SK-N-SH (cell line): Measurements from ENCODE around the gene ZNF213. TPM values are rescaled to one million over a fixed set of nuclear protein-coding genes. Genes with fewer than 3 reads are reported as not detected.

Source experiments
- CTCF ChIA-PET: fragments of 300-600, 350-600 bp; formaldehyde crosslinking; extraction: SDS; loops from one replicate; lab custom pipeline; 2021; lab: Yijun Ruan, JAX
- POLR2A ChIA-PET: fragments of 350-600 bp; sonication (Branson Sonifier 250); formaldehyde crosslinking; extraction: SDS; loops from one replicate; lab custom pipeline; 2020; ENCODE audit warnings: antibody characterized with exemption, inconsistent platforms; lab: Yijun Ruan, JAX
- DNase-seq: peaks from one replicate; pipeline ENCODE4 v3.0.0; 2012
- H2AFZ ChIP-seq: fragments of 200-600 bp; sonication (generic); 2 replicates; pipeline ENCODE4 v1.8.1; 2016; ENCODE audit warnings: antibody characterized with exemption, mild to moderate bottlenecking, low read depth
- H3F3A ChIP-seq: fragments of 200-600 bp; sonication (generic); replicated peaks from 2 replicates; pipeline ENCODE3; 2016; ENCODE audit warnings: antibody characterized with exemption, mild to moderate bottlenecking; ENCODE audit not compliant: insufficient read depth
- H3K27ac ChIP-seq, 2 experiments: fragments of 200-500 bp in 1 of 2; fragments of 200-600 bp in 1 of 2; sonication (Bioruptor generic) in 1 of 2; sonication (generic), shearing (Covaris generic) in 1 of 2; 2 replicates each; pipeline versions ENCODE4 v1.5.1 to v1.6.1; 2014 to 2016; ENCODE audit warnings: low read depth in 2 of 2, inconsistent platforms in 1 of 2, low read length in 1 of 2, mild to moderate bottlenecking in 1 of 2, mixed read lengths in 1 of 2
- H3K27me3 ChIP-seq: fragments of 200-600 bp; sonication (generic), shearing (Covaris generic); 2 replicates; pipeline ENCODE4 v1.6.1; 2016; ENCODE audit warnings: mixed run types; ENCODE audit not compliant: insufficient read depth
- H3K36me3 ChIP-seq, 2 experiments: fragments of 200-500 bp in 1 of 2; fragments of 200-600 bp in 1 of 2; sonication (Bioruptor generic) in 1 of 2; sonication (generic) in 1 of 2; replicated peaks in 1 of 2; 2 replicates each; pipeline versions ENCODE3 to v1.5.1; 2014 to 2016; ENCODE audit warnings: low read length in 1 of 2, mild to moderate bottlenecking in 1 of 2; ENCODE audit not compliant: insufficient read depth in 2 of 2, control insufficient read depth in 1 of 2
- H3K4me1 ChIP-seq, 2 experiments: fragments of 200-500 bp in 1 of 2; fragments of 200-600 bp in 1 of 2; sonication (Bioruptor generic) in 1 of 2; sonication (generic), shearing (Covaris generic) in 1 of 2; 2 replicates each; pipeline versions ENCODE4 v1.5.1 to v1.6.1; 2014 to 2016; ENCODE audit warnings: low read depth in 1 of 2, low read length in 1 of 2, mixed run types in 1 of 2; ENCODE audit not compliant: insufficient read depth in 2 of 2, control insufficient read depth in 1 of 2
- H3K4me2 ChIP-seq: fragments of 200-600 bp; sonication (generic), shearing (Covaris generic); 2 replicates; pipeline ENCODE4 v1.6.1; 2017; ENCODE audit warnings: mixed run types
- H3K4me3 ChIP-seq, 2 experiments: fragments of 200-500 bp in 1 of 2; fragments of 200-600 bp in 1 of 2; sonication (Bioruptor generic) in 1 of 2; sonication (generic), shearing (Covaris generic) in 1 of 2; 2 replicates each; pipeline versions ENCODE4 v1.5.1 to v1.8.1; 2014 to 2016; ENCODE audit warnings: low read depth in 2 of 2, inconsistent platforms in 1 of 2, low read length in 1 of 2, mild to moderate bottlenecking in 1 of 2, mixed read lengths in 1 of 2, moderate library complexity in 1 of 2
- H3K79me2 ChIP-seq: fragments of 200-600 bp; sonication (generic); 2 replicates; pipeline ENCODE4 v1.8.1; 2017; ENCODE audit warnings: mild to moderate bottlenecking; ENCODE audit not compliant: insufficient read depth
- H3K9ac ChIP-seq: fragments of 200-600 bp; sonication (generic); 2 replicates; pipeline ENCODE4 v1.6.1; 2017; ENCODE audit warnings: mixed run types
- H3K9me2 ChIP-seq: fragments of 200-600 bp; sonication (generic); 2 replicates; pipeline ENCODE4 v1.6.1; 2017; ENCODE audit warnings: mixed run types
- H3K9me3 ChIP-seq: fragments of 200-600 bp; sonication (generic); 2 replicates; pipeline ENCODE4 v1.6.1; 2017; ENCODE audit warnings: mixed run types, mild to moderate bottlenecking, moderate library complexity
- H4K20me1 ChIP-seq: fragments of 200-600 bp; sonication (generic); 2 replicates; pipeline ENCODE4 v1.6.1; 2017; ENCODE audit warnings: mild to moderate bottlenecking, mixed run types; ENCODE audit not compliant: insufficient read depth
- CHD2 ChIP-seq: fragments of 150-350 bp; IDR thresholded peaks from 2 replicates; pipeline ENCODE4 v1.6.1; 2018; ENCODE audit warnings: low read length; ENCODE audit not compliant: partially characterized antibody
- EP300 ChIP-seq, 2 experiments: IDR thresholded peaks; 2 replicates each; pipeline versions ENCODE4 v1.4.0 to v1.6.1; 2012; ENCODE audit warnings: borderline replicate concordance in 1 of 2, low read depth in 1 of 2, low read length in 1 of 2
- FOXJ3 ChIP-seq: sonication (generic); formaldehyde crosslinking; IDR thresholded peaks from 2 replicates; pipeline ENCODE4 v1.5.1; 2020; ENCODE audit warnings: mild to moderate bottlenecking, missing genetic modification reagents
- FOXM1 ChIP-seq: IDR thresholded peaks from 2 replicates; pipeline ENCODE4 v1.4.0; 2012; ENCODE audit warnings: low read depth, mild to moderate bottlenecking
- GABPA ChIP-seq: IDR thresholded peaks from 2 replicates; pipeline ENCODE4 v1.4.0; 2012; ENCODE audit warnings: low read depth, mild to moderate bottlenecking
- GATA2 ChIP-seq: sonication (generic); formaldehyde crosslinking; IDR thresholded peaks from 2 replicates; pipeline ENCODE4 v1.5.0; 2020; ENCODE audit warnings: mild to moderate bottlenecking, missing genetic modification reagents
- MEF2A ChIP-seq: IDR thresholded peaks from 2 replicates; pipeline ENCODE4 v1.4.0; 2012; ENCODE audit warnings: low read depth, borderline replicate concordance
- MXI1 ChIP-seq: IDR thresholded peaks from 2 replicates; pipeline ENCODE4 v1.6.1; 2012; ENCODE audit warnings: mild to moderate bottlenecking, low read depth, low read length, improper control_type of control experiment
- NFIC ChIP-seq: IDR thresholded peaks from 2 replicates; pipeline ENCODE4 v1.4.0; 2012; ENCODE audit warnings: borderline replicate concordance
- NRF1 ChIP-seq: IDR thresholded peaks from 2 replicates; pipeline ENCODE4 v1.6.1; 2012; ENCODE audit warnings: low read depth, mild to moderate bottlenecking, low read length
- RAD21 ChIP-seq: IDR thresholded peaks from 2 replicates; pipeline ENCODE4 v1.6.1; 2012; ENCODE audit warnings: mild to moderate bottlenecking, low read length
- RFX5 ChIP-seq: IDR thresholded peaks from 2 replicates; pipeline ENCODE4 v1.6.1; 2012; ENCODE audit warnings: mild to moderate bottlenecking, improper control_type of control experiment, low read length
- RXRA ChIP-seq: IDR thresholded peaks from 2 replicates; pipeline ENCODE4 v1.4.0; 2012; ENCODE audit warnings: low read depth, mild to moderate bottlenecking, borderline replicate concordance
- SIN3A ChIP-seq: IDR thresholded peaks from 2 replicates; pipeline ENCODE4 v1.6.1; 2012; ENCODE audit warnings: low read depth, mild to moderate bottlenecking, low read length, moderate library complexity, borderline replicate concordance
- TAF1 ChIP-seq: IDR thresholded peaks from 2 replicates; pipeline ENCODE4 v1.6.1; 2012; ENCODE audit warnings: low read depth, mild to moderate bottlenecking, low read length, moderate library complexity, borderline replicate concordance
- WGBS: methylation state at CpG from one replicate; pipeline ENCODE4 v1.1.6; 2017; ENCODE audit warnings: low lambda C conversion rate; 5-methylcytosine and 5-hydroxymethylcytosine counted together
- polyA plus RNA-seq, 3 experiments: library from polyadenylated mRNA; depleted of rRNA; stranded (reverse); fragments of >200 nt; gene quantifications; 2 replicates each; pipeline ENCODE4 v1.2.3, GENCODE V29; 2012
- TF ChIP-seq, protein P1 (sequence below): IDR thresholded peaks from 2 replicates; pipeline ENCODE4 v1.6.1; 2012; ENCODE audit warnings: mild to moderate bottlenecking, low read depth, low read length, moderate library complexity
- TF ChIP-seq, protein P2 (sequence below): IDR thresholded peaks from 2 replicates; pipeline ENCODE4 v1.4.0; 2012; ENCODE audit warnings: low read depth, borderline replicate concordance
- TF ChIP-seq, protein P3 (sequence below): IDR thresholded peaks from 2 replicates; pipeline ENCODE4 v1.4.0; 2012; ENCODE audit warnings: low read depth, borderline replicate concordance
- TF ChIP-seq, protein P4 (sequence below): fragments of 150-350 bp; IDR thresholded peaks from 2 replicates; pipeline ENCODE4 v1.6.1; 2017; ENCODE audit warnings: antibody characterized with exemption, low read length, low read depth, borderline replicate concordance

ZNF213 gene
- polyA plus RNA-seq, 1 of the 3 experiments (the other 2 are of a cell fraction) = 1.1 TPM

DNA sequence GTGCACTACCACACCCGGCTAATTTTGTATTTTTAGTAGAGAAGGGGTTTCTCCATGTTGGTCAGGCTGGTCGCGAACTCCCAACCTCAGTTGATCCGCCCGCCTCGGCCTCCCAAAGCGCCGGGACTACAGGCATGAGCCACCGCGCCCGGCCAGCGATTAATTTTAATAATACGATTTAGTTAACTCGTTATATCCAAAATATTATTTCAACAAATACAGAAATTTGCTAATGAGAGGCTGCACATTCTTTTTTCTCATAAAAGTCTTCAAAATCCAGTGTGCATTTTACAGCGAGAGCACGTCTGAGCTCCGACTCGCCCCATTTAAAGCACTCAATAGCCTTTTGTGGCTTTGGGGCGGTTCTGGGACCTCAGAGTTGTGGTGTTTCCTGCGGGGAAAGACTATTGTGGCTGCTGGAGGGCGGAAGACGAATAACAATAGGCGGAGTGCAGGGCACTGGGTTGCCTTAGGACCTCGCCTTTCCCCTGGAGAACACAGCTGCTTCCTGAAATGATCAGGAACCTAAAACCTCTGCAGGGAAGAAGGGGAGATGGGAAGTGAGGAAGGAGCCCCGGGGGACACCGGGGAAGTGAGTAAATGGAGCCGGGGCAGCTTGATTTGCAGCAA lies 32.9 kb upstream of the ZNF213 start:
- Histone ChIP-seq H3K9me3 (no peaks in the 10 kb centered on the region), H3K79me2 (no peaks in the 10 kb centered on the region), H3K9ac (no peak overlapping the region), H3K4me3 (no peak overlapping the region), H3K27me3 (no peaks in the 10 kb centered on the region), H3K4me2 (no peak overlapping the region), H3F3A (peaks cover 7% of the 10 kb centered on the region), H3K27ac (no peak overlapping the region), H3K4me1 (peaks cover 9 to 14% of the 10 kb centered on the region in 2 experiments; a peak in 2 of 4 replicates), H2AFZ (no peak overlapping the region), H3K36me3 (no peaks in the 10 kb centered on the region), H4K20me1 (no peaks in the 10 kb centered on the region), H3K9me2 (no peaks in the 10 kb centered on the region)
- no peak for DNase-seq
- ChIA-PET CTCF (interaction anchor here (0.9 to 3.0 kb wide), 5 partner anchors 11 to 71 kb away, joined by 3 to 15 read pairs (median 8); partner anchors contain the start of gene ZNF205), POLR2A (no interaction called here)
- 85% methylated on average over 27 of the region's 27 CpGs for WGBS
- no peak for TF ChIP-seq NFIC
- TF ChIP-seq, protein P1, sequence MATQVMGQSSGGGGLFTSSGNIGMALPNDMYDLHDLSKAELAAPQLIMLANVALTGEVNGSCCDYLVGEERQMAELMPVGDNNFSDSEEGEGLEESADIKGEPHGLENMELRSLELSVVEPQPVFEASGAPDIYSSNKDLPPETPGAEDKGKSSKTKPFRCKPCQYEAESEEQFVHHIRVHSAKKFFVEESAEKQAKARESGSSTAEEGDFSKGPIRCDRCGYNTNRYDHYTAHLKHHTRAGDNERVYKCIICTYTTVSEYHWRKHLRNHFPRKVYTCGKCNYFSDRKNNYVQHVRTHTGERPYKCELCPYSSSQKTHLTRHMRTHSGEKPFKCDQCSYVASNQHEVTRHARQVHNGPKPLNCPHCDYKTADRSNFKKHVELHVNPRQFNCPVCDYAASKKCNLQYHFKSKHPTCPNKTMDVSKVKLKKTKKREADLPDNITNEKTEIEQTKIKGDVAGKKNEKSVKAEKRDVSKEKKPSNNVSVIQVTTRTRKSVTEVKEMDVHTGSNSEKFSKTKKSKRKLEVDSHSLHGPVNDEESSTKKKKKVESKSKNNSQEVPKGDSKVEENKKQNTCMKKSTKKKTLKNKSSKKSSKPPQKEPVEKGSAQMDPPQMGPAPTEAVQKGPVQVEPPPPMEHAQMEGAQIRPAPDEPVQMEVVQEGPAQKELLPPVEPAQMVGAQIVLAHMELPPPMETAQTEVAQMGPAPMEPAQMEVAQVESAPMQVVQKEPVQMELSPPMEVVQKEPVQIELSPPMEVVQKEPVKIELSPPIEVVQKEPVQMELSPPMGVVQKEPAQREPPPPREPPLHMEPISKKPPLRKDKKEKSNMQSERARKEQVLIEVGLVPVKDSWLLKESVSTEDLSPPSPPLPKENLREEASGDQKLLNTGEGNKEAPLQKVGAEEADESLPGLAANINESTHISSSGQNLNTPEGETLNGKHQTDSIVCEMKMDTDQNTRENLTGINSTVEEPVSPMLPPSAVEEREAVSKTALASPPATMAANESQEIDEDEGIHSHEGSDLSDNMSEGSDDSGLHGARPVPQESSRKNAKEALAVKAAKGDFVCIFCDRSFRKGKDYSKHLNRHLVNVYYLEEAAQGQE = no peak
- TF ChIP-seq RXRA = no peak
- no peak for TF ChIP-seq TAF1
- TF ChIP-seq, protein P2, sequence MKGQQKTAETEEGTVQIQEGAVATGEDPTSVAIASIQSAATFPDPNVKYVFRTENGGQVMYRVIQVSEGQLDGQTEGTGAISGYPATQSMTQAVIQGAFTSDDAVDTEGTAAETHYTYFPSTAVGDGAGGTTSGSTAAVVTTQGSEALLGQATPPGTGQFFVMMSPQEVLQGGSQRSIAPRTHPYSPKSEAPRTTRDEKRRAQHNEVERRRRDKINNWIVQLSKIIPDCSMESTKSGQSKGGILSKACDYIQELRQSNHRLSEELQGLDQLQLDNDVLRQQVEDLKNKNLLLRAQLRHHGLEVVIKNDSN = no peak
- TF ChIP-seq RFX5 = no peak
- no peak for TF ChIP-seq MXI1
- no peak for TF ChIP-seq SIN3A
- TF ChIP-seq MEF2A = no peak
- TF ChIP-seq, protein P3, sequence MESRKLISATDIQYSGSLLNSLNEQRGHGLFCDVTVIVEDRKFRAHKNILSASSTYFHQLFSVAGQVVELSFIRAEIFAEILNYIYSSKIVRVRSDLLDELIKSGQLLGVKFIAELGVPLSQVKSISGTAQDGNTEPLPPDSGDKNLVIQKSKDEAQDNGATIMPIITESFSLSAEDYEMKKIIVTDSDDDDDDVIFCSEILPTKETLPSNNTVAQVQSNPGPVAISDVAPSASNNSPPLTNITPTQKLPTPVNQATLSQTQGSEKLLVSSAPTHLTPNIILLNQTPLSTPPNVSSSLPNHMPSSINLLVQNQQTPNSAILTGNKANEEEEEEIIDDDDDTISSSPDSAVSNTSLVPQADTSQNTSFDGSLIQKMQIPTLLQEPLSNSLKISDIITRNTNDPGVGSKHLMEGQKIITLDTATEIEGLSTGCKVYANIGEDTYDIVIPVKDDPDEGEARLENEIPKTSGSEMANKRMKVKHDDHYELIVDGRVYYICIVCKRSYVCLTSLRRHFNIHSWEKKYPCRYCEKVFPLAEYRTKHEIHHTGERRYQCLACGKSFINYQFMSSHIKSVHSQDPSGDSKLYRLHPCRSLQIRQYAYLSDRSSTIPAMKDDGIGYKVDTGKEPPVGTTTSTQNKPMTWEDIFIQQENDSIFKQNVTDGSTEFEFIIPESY = no peak
- TF ChIP-seq CHD2 = no peak
- TF ChIP-seq GABPA = no peak
- TF ChIP-seq, protein P4, sequence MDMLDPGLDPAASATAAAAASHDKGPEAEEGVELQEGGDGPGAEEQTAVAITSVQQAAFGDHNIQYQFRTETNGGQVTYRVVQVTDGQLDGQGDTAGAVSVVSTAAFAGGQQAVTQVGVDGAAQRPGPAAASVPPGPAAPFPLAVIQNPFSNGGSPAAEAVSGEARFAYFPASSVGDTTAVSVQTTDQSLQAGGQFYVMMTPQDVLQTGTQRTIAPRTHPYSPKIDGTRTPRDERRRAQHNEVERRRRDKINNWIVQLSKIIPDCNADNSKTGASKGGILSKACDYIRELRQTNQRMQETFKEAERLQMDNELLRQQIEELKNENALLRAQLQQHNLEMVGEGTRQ = no peak
- TF ChIP-seq FOXJ3 (CRISPR knock-in tag) = no peak
- TF ChIP-seq EP300 (IDR thresholded peaks at IDR 0.05; ENCODE audit: borderline replicate concordance in 1 of 2, low read depth in 1 of 2, low read length in 1 of 2) = no peak
- no peak for TF ChIP-seq FOXM1
- no peak for TF ChIP-seq RAD21
- no peak for TF ChIP-seq NRF1
- no peak for TF ChIP-seq GATA2 (CRISPR knock-in tag)
